PFSK-1 (cell line): Measurements from ENCODE around the gene PLXNC1.

Source experiments
- FOXP2 ChIP-seq: optimal IDR thresholded peaks from 2 replicates; pipeline ENCODE3; 2011; ENCODE audit warnings: borderline replicate concordance, control low read depth, inconsistent platforms; ENCODE audit not compliant: insufficient read depth; ENCODE audit errors: extremely low read length, extremely low read depth
- POLR2AphosphoS5 ChIP-seq: IDR thresholded peaks from 2 replicates; pipeline ENCODE4 v1.6.1; 2012; ENCODE audit warnings: low read depth, mild to moderate bottlenecking, control low read depth, low read length, moderate library complexity
- SIN3A ChIP-seq: IDR thresholded peaks from 2 replicates; pipeline ENCODE4 v1.6.1; 2012; ENCODE audit warnings: mild to moderate bottlenecking, low read length, moderate library complexity, borderline replicate concordance; ENCODE audit not compliant: insufficient read depth
- TF ChIP-seq, protein P1 (sequence below), 2 experiments: IDR thresholded peaks; 2 replicates each; pipeline versions ENCODE4 v1.6.1 to v1.8.0; 2011 to 2012; ENCODE audit warnings: low read depth in 2 of 2, low read length in 2 of 2, control low read depth in 1 of 2, inconsistent platforms in 1 of 2, mild to moderate bottlenecking in 1 of 2, moderate library complexity in 1 of 2; ENCODE audit not compliant: insufficient read depth in 1 of 2

DNA sequence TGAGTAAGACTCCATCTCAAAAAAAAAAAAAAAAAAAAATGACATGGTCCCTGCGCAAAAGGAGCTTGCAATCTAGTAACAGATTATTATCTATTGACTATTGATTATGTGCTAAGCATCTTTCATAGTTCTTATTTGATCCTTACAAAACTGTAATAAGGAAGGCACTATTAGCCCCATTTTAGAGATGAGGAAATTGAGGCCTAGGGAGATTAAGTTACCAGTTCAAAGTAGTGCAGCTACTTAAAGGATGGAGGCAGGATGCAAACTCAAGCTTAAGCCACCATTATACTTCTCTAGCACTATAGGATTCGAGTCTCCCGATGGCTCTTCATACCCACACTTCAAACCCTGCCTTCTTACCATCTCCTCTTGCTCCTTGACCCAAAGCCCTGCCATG, 31.3 kb downstream of the PLXNC1 start:
- no peak for TF ChIP-seq POLR2AphosphoS5
- TF ChIP-seq, protein P1, sequence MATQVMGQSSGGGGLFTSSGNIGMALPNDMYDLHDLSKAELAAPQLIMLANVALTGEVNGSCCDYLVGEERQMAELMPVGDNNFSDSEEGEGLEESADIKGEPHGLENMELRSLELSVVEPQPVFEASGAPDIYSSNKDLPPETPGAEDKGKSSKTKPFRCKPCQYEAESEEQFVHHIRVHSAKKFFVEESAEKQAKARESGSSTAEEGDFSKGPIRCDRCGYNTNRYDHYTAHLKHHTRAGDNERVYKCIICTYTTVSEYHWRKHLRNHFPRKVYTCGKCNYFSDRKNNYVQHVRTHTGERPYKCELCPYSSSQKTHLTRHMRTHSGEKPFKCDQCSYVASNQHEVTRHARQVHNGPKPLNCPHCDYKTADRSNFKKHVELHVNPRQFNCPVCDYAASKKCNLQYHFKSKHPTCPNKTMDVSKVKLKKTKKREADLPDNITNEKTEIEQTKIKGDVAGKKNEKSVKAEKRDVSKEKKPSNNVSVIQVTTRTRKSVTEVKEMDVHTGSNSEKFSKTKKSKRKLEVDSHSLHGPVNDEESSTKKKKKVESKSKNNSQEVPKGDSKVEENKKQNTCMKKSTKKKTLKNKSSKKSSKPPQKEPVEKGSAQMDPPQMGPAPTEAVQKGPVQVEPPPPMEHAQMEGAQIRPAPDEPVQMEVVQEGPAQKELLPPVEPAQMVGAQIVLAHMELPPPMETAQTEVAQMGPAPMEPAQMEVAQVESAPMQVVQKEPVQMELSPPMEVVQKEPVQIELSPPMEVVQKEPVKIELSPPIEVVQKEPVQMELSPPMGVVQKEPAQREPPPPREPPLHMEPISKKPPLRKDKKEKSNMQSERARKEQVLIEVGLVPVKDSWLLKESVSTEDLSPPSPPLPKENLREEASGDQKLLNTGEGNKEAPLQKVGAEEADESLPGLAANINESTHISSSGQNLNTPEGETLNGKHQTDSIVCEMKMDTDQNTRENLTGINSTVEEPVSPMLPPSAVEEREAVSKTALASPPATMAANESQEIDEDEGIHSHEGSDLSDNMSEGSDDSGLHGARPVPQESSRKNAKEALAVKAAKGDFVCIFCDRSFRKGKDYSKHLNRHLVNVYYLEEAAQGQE (IDR thresholded peaks at IDR 0.05; ENCODE audit: insufficient read depth in 1 of 2, low read depth in 2 of 2, low read length in 2 of 2), result no peak
- no peak for TF ChIP-seq FOXP2
- TF ChIP-seq SIN3A, result no peak
